ENCODE measurements around the gene C11orf71. TPM values are rescaled to one million over a fixed set of nuclear protein-coding genes. Genes with fewer than 3 reads are reported as not detected.

Gene C11orf71
- total and polyA plus RNA-seq, 9 of the 15 experiments (the other 6 are each of a cell fraction or from before 2014, with no cell fraction given): 2.9 to 15.1 (median 9.1) TPM

DNA sequence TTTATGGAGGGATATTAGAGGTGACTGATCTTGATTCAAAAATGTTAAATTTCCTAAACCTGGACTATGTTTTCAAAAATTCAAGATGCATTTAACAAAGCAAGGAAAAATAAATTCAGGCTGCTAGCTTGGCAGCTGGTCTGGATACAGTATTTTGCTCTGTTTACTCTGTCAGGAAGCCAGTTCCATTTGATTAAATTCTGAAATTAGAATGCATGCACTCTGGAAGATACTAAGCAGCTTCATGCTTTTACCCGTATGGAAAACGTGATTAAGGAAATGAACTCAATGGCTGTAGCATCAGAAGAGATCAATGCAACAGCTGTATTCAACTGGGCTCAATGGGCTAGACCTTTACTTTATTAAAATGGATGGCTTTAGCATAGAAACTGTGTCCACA lies 14.2 kb downstream of the C11orf71 start:
- CTCF ChIA-PET (ENCODE audit: low intra/inter-chr PET ratio): no interaction called here
- Histone ChIP-seq H3K4me3 (no peak overlapping the region), H3K9me1 (ENCODE audit: control insufficient read depth, insufficient read depth, low read length) (no peaks in the 10 kb centered on the region), H3K36me3 (ENCODE audit: control insufficient read depth, insufficient read depth, low read length) (no peaks in the 10 kb centered on the region), H2AFZ (ENCODE audit: low read depth, low read length) (0 out of 2 replicates have a peak overlapping the region, but pooled peaks have one; percentile 39), H3K27ac (ENCODE audit: extremely low read depth, low read depth, low read length) (no peak overlapping the region), H4K20me1 (replicated peaks; ENCODE audit: control insufficient read depth, insufficient read depth, low read length) (no peaks in the 10 kb centered on the region), H3K4me1 (replicated peaks in 1 of 2; ENCODE audit: control insufficient read depth in 2 of 2, insufficient read depth in 2 of 2, low read length in 2 of 2) (peaks cover 0 to 5% of the 10 kb centered on the region in 2 experiments; a peak in 1 of 5 replicates), H3K9ac (ENCODE audit: insufficient read depth in 1 of 2, low read depth in 2 of 2, low read length in 2 of 2) (no peak overlapping the region), H3K27me3 (ENCODE audit: control insufficient read depth in 2 of 2, insufficient read depth in 2 of 2, low read length in 2 of 2) (no peaks in the 10 kb centered on the region), H3K9me3 (replicated peaks; ENCODE audit: control insufficient read depth, insufficient read depth, low read depth, low read length) (no peaks in the 10 kb centered on the region), H3K4me2 (ENCODE audit: insufficient read depth, low read length) (no peak overlapping the region), H3K79me2 (ENCODE audit: control insufficient read depth, insufficient read depth, low read length) (no peaks in the 10 kb centered on the region)
- TF ChIP-seq KLF1 (tag; IDR thresholded peaks at IDR 0.05) (no peak), TFAP4 (CRISPR knock-in tag; IDR thresholded peaks at IDR 0.05; ENCODE audit: borderline replicate concordance) (no peak), PHF20 (IDR thresholded peaks at IDR 0.05; ENCODE audit: partially characterized antibody) (no peak), ZC3H4 (CRISPR knock-in tag; IDR thresholded peaks at IDR 0.05; ENCODE audit: borderline replicate concordance) (no peak), ZNF431 (CRISPR knock-in tag; IDR thresholded peaks at IDR 0.05) (no peak), ZBTB8A (IDR thresholded peaks at IDR 0.05; ENCODE audit: partially characterized antibody) (no peak), FOS (IDR thresholded peaks at IDR 0.05; ENCODE audit: extremely low read depth, insufficient read length) (no peak), ZHX1 (conservative IDR thresholded peaks at IDR 0.05; ENCODE audit: low read length) (no peak), HCFC1 (IDR thresholded peaks at IDR 0.05; ENCODE audit: low read depth, low read length) (no peak), SNRNP70 (optimal IDR thresholded peaks at IDR 0.05; ENCODE audit: low read depth, low read length) (no peak), GTF2B (IDR thresholded peaks at IDR 0.05; ENCODE audit: extremely low read depth, insufficient read length) (no peak), ZNF586 (CRISPR knock-in tag; conservative IDR thresholded peaks at IDR 0.05) (no peak), ZBTB1 (CRISPR knock-in tag; IDR thresholded peaks at IDR 0.05; ENCODE audit: borderline replicate concordance, low read depth) (no peak), ZNF561 (CRISPR knock-in tag; conservative IDR thresholded peaks at IDR 0.05) (no peak)
- in situ Hi-C loops (cut with MboI) (no loop called here), intact Hi-C loops (cut with micrococcal nuclease) (no loop called here)
- peak; percentile 11 for FAIRE-seq
- 31% methylated on average over 2 of the region's 2 CpGs for WGBS (ENCODE audit: insufficient coverage, low coverage, missing lambda C conversion rate)
- DNase-seq (ENCODE audit: extremely low read depth in 1 of 4, low spot score in 3 of 4): no peak
- POLR2A ChIA-PET: interaction anchor here (2.0 kb wide), 1 partner anchor 12 kb away, joined by 12 read pairs; no protein-coding TSS in a partner anchor
- BruUV-seq (replicated peaks): no TSS peak
- no peak for ATAC-seq
